GM18499 (cell line): ENCODE measurements around the gene NARS2.

Experiments used
- ATAC-seq: cut with Tn5 transposase; IDR thresholded peaks from one replicate; pipeline ENCODE4 v1.9.1; 2021; ENCODE audit warnings: moderate number of reproducible peaks; ENCODE audit not compliant: insufficient read depth, unreplicated experiment

Gene NARS2

GRCh38 chr11:78392854-78393253 is 181.8 kb downstream of the NARS2 start:
- no peak for ATAC-seq

DNA sequence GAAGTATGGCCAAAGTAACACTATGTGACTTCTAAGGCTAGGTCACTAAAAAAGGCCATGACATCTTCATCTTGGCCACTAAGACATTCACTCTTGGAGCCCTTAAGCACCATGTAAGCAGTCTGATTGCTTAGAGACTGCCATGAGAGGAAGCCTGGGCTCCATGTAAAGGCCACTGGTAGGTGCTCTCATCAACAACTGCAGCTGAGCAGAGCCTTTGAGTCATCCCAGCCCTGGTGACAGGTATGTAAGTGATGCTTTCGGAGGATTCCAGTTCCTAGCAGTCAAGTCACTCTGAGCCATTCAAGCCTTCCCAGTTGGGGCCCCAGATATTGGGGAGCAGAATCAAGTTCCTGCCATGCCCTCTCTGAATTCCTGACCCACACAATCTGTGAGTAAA is 183.2 kb downstream of the NARS2 start:
- no peak for ATAC-seq

DNA sequence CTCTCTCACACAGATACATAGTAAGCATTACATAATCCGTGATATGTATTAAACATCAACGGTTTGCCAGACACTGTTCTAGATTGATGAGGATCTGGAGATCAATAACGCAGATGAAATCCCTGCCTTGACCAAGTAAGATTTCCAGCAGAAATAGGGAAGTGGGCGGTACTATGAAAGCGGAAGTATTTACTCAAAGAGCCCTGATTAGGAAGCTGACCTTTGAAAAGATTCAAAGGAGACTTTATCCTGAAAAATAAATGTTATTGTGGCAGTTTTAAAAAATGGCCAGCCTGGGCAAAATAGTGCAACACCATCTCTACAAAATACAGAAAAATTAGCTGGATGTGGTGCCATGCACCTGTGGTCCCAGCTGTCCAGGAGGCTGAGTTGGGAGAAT is 183.9 kb downstream of the NARS2 start:
- ATAC-seq, result no peak

DNA sequence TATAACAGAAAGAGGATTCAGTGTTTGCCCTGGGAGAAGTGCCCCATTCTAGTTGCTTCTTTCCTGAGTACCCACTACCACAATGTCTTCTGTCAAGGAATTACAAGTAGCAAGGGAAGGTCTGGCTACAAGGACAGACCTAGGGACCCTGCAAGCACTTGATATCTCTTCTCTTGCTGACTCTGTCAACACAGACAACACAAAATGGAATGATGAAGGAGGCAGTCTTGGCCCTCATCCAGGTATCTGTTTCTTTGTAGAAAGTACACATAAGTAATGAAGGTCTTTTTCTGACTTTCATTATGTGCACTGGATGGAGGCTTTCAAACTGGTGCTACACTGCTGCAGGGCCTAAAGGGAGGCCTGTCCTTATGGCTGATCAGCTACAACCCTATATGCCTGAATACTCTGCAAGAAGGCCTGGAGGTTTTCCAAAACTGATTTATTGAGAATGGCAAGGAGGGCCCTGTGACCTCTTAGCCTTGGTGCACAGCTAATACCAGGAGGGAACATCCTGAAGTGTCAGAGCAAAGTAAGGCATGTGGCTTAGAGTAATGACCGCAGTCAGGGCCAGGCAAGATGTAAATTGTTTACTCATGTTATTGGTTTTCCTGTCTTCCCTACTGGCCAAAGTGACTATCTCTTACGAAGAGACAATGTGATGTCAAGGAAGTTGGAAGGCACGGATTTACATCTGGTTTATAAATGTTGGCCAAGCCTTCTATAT is 188.3 kb downstream of the NARS2 start:
- no peak for ATAC-seq
